ENCODE results near the gene IGFN1.
"Not testable (repeated sequence)": the region's sequence is repeated elsewhere in the genome, so short reads cannot be mapped to it uniquely, and the experiment has no call there.

Gene IGFN1

GRCh38 chr1:201229771-201230635, 39.4 kb downstream of the IGFN1 start:
- peak in 1 of 10 donors; percentile 1 for DNase-seq
- intact Hi-C loops (cut with DNase I): no loop called here

- intact Hi-C loops (cut with DNase I): no loop called here
- no peak for DNase-seq
These were observed 40.1 kb downstream of the IGFN1 start for GRCh38 chr1:201230676-201231075.

- DNase-seq: peak in 1 of 10 donors; percentile 30
- intact Hi-C loops (cut with DNase I): not testable (repeated sequence)
These were observed 49.0 kb downstream of the IGFN1 start for GRCh38 chr1:201239646-201240045.

- intact Hi-C loops (cut with DNase I): no loop called here
These were observed 49.5 kb downstream of the IGFN1 start for GRCh38 chr1:201240171-201240570.

GRCh38 chr1:201241736-201242135, 51.1 kb downstream of the IGFN1 start:
- intact Hi-C loops (cut with DNase I): no loop called here
- DNase-seq: no peak

More at GRCh38 chr1:201240171-201240570, 49.5 kb downstream of the IGFN1 start:
- DNase-seq: no peak

- no peak for DNase-seq
- intact Hi-C loops (cut with DNase I): no loop called here
These were observed 54.5 kb downstream of the IGFN1 start for GRCh38 chr1:201245082-201245481.

GRCh38 chr1:201248721-201249559, 58.3 kb downstream of the IGFN1 start:
- intact Hi-C loops (cut with DNase I): no loop called here
- DNase-seq: peak in 1 of 10 donors; percentile 38

- intact Hi-C loops (cut with DNase I): loop anchor here (5.0 kb wide), 1 partner anchor 97 kb away; no protein-coding TSS in a partner anchor
- peak in 2 of 10 donors; percentile 64 to 78 for DNase-seq
These were observed 59.8 kb downstream of the IGFN1 start for GRCh38 chr1:201250326-201251011.

- intact Hi-C loops (cut with DNase I): loop anchor here (5.0 kb wide), 1 partner anchor 96 kb away; no protein-coding TSS in a partner anchor
- DNase-seq: peak in 1 of 10 donors; percentile 55
These were observed 60.8 kb downstream of the IGFN1 start for GRCh38 chr1:201251411-201251810.

- intact Hi-C loops (cut with DNase I): loop anchor here (5.0 kb wide), 1 partner anchor 95 kb away; no protein-coding TSS in a partner anchor
- DNase-seq: peak in 2 of 10 donors; percentile 67 to 69
These were observed 61.3 kb downstream of the IGFN1 start for GRCh38 chr1:201251851-201252430.

- DNase-seq: peak in 2 of 10 donors; percentile 41 to 74
- intact Hi-C loops (cut with DNase I): loop anchor here (5.0 kb wide), 1 partner anchor 94 kb away; no protein-coding TSS in a partner anchor
These were observed 62.3 kb downstream of the IGFN1 start for GRCh38 chr1:201252944-201253371.

- peak in 2 of 10 donors; percentile 58 to 63 for DNase-seq
- intact Hi-C loops (cut with DNase I): loop anchor here (5.0 kb wide), 1 partner anchor 94 kb away; no protein-coding TSS in a partner anchor
These were observed 62.8 kb downstream of the IGFN1 start for GRCh38 chr1:201253411-201253810.

GRCh38 chr1:201253906-201254624, 63.4 kb downstream of the IGFN1 start:
- intact Hi-C loops (cut with DNase I): loop anchor here (1.0 to 5.0 kb wide), 2 partner anchors 93 to 107 kb away; no protein-coding TSS in a partner anchor
- peak in 2 of 10 donors; percentile 59 to 62 for DNase-seq

- DNase-seq: peak in 8 of 10 donors; percentile 51 to 95 (median 82)
These were observed 64.2 kb downstream of the IGFN1 start for GRCh38 chr1:201254625-201255478.

GRCh38 chr1:201255479-201256362, 65.1 kb downstream of the IGFN1 start:
- DNase-seq: peak in 1 of 10 donors; percentile 74
- intact Hi-C loops (cut with DNase I): no loop called here

More at GRCh38 chr1:201254625-201255478, 64.2 kb downstream of the IGFN1 start:
- intact Hi-C loops (cut with DNase I): loop anchor here (1.0 to 5.0 kb wide), 2 partner anchors 92 to 106 kb away; no protein-coding TSS in a partner anchor

- DNase-seq; intact Hi-C loops (cut with DNase I): not testable (repeated sequence)
These were observed 67.5 kb downstream of the IGFN1 start for GRCh38 chr1:201258132-201258531.

- DNase-seq: peak in 2 of 10 donors; percentile 61 to 62
- intact Hi-C loops (cut with DNase I): no loop called here
These were observed 68.2 kb downstream of the IGFN1 start for GRCh38 chr1:201258763-201259230.

All from posterior cingulate gyrus (tissue), 11 donors.